Vagina (tissue), 2 donors: Measurements from ENCODE around the gene SURF6.
"Not testable (repeated sequence)": the region's sequence is repeated elsewhere in the genome, so short reads cannot be mapped to it uniquely, and the experiment has no call there.

Source experiments
- CTCF ChIP-seq, 3 experiments: fragments of 450-650 bp in 2 of 3; fragments of 200-600 bp in 1 of 3; sonication (generic) in 1 of 3; IDR thresholded peaks; one replicate each; pipeline ENCODE4 v1.5.1; 2017 to 2019; ENCODE audit warnings: antibody characterized with exemption in 3 of 3, mild to moderate bottlenecking in 2 of 3, moderate library complexity in 2 of 3
- POLR2A ChIP-seq, 2 donors: fragments of 450-650 bp; IDR thresholded peaks; one replicate each; pipeline ENCODE4 v1.6.1; 2017; ENCODE audit warnings: antibody characterized with exemption in 2 of 2, mild to moderate bottlenecking in 2 of 2, moderate library complexity in 2 of 2
- POLR2AphosphoS5 ChIP-seq, 2 donors: sonication (generic); formaldehyde crosslinking; IDR thresholded peaks; one replicate each; pipeline ENCODE4 v1.9.0; 2017; ENCODE audit warnings: antibody characterized with exemption in 2 of 2, mild to moderate bottlenecking in 2 of 2, low read depth in 1 of 2; ENCODE audit not compliant: insufficient read depth in 1 of 2

- TF ChIP-seq POLR2AphosphoS5 (IDR thresholded peaks at IDR 0.05; ENCODE audit: insufficient read depth in 1 of 2, low read depth in 1 of 2); POLR2A (IDR thresholded peaks at IDR 0.05); CTCF (IDR thresholded peaks at IDR 0.05): not testable (repeated sequence)
Observed at GRCh38 chr9:133299996-133300395, 36.0 kb downstream of the SURF6 start.
